GM12878 (cell line): ENCODE data around the gene TLX1.

ENCODE experiments used
- CTCF ChIP-seq, 3 experiments: IDR thresholded peaks in 2 of 3; conservative IDR thresholded peaks in 1 of 3; 2 replicates each; pipeline ENCODE4 v1.5.1; 2011; ENCODE audit warnings: low read depth in 3 of 3, low read length in 3 of 3, mild to moderate bottlenecking in 3 of 3, control low read depth in 2 of 3, moderate library complexity in 2 of 3, inconsistent platforms in 1 of 3, mixed read lengths in 1 of 3; ENCODE audit not compliant: control insufficient read depth in 2 of 3, insufficient read depth in 1 of 3; ENCODE audit errors: extremely low read depth in 1 of 3
- FOXM1 ChIP-seq: IDR thresholded peaks from 2 replicates; pipeline ENCODE4 v1.6.1; 2012; ENCODE audit warnings: low read depth, mild to moderate bottlenecking, inconsistent platforms, low read length, moderate library complexity
- NR2C2 ChIP-seq: IDR thresholded peaks from 2 replicates; pipeline ENCODE4 v1.6.1; 2011; ENCODE audit warnings: borderline replicate concordance, low read depth; ENCODE audit not compliant: control insufficient read depth, insufficient read length
- SIX5 ChIP-seq: IDR thresholded peaks from 2 replicates; pipeline ENCODE4 v1.6.1; 2011; ENCODE audit warnings: mild to moderate bottlenecking, low read depth, low read length, moderate library complexity; ENCODE audit not compliant: severe bottlenecking

DNA sequence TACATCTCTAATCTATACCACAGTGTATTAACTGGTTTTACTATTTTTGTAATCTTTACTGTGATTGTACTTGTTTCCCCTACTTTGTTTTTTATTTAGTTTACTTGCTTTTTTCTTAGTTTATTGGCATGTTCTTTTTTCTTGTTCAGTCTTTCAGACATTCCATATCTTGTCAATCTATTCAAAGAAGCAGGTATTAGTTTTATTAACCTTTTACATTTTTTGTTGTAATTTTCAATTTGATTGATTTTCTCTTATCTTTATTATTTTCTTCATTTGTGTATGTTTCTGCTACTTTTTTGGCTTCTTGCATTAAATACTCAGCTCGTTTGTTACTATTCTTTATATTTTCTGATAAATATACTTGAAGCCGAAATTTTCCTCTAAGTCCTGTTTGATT lies 41.6 kb downstream of the TLX1 start:
- no peak for TF ChIP-seq FOXM1
- TF ChIP-seq NR2C2: no peak
- no peak for TF ChIP-seq SIX5
- no peak for TF ChIP-seq CTCF (IDR thresholded peaks at IDR 0.05 in 2 of 3, conservative IDR thresholded peaks at IDR 0.05 in 1 of 3; ENCODE audit: control insufficient read depth in 2 of 3, extremely low read depth in 1 of 3, insufficient read depth in 1 of 3, low read depth in 3 of 3, low read length in 3 of 3)
